Tibial nerve (tissue), 4 donors: ENCODE measurements around the gene USP7. TPM values are rescaled to one million over a fixed set of nuclear protein-coding genes. Genes with fewer than 3 reads are reported as not detected.
A peak's percentile ranks its signal among the peaks of the same experiment; 100 is the strongest.

Experiments used
- DNase-seq, 2 donors: peaks; one replicate each; pipeline ENCODE4 v3.0.0-alpha.2; 2019; ENCODE audit warnings: low spot score in 2 of 2
- H3K27ac ChIP-seq, 4 donors: fragments of 200-600 bp; sonication (generic) in 3 of 4; one replicate each; pipeline ENCODE4 v1.5.1; 2017 to 2019; ENCODE audit warnings: mild to moderate bottlenecking in 1 of 4
- H3K27me3 ChIP-seq, 2 donors: fragments of 200-600 bp; sonication (generic) in 1 of 2; one replicate each; pipeline versions ENCODE4 v1.5.1 to v1.6.0; 2017 to 2019
- H3K36me3 ChIP-seq, 3 donors: fragments of 200-600 bp; sonication (generic); one replicate each; pipeline ENCODE4 v1.5.1; 2018 to 2019
- H3K4me1 ChIP-seq, 4 donors: fragments of 200-600 bp; sonication (generic) in 3 of 4; one replicate each; pipeline ENCODE4 v1.5.1; 2017 to 2019
- H3K4me3 ChIP-seq, 4 donors: fragments of 200-600 bp; sonication (generic) in 3 of 4; one replicate each; pipeline ENCODE4 v1.5.1; 2017 to 2019; ENCODE audit warnings: mild to moderate bottlenecking in 1 of 4, moderate library complexity in 1 of 4
- H3K9me3 ChIP-seq, 4 donors: fragments of 200-600 bp; sonication (generic) in 3 of 4; one replicate each; pipeline ENCODE4 v1.5.1; 2017 to 2019
- EP300 ChIP-seq, 2 donors: sonication (generic); formaldehyde crosslinking; IDR thresholded peaks; one replicate each; pipeline ENCODE4 v1.6.1; 2017; ENCODE audit warnings: antibody characterized with exemption in 2 of 2, mild to moderate bottlenecking in 1 of 2
- POLR2A ChIP-seq, 2 donors: fragments of 450-650 bp; IDR thresholded peaks; one replicate each; pipeline ENCODE4 v1.6.1; 2017; ENCODE audit warnings: antibody characterized with exemption in 2 of 2, mild to moderate bottlenecking in 2 of 2, moderate library complexity in 2 of 2
- WGBS, 2 donors: methylation state at CpG; one replicate each; pipeline ENCODE4 v1.1.5; 2018; 5-methylcytosine and 5-hydroxymethylcytosine counted together
- total RNA-seq, 4 donors: library from RNA; depleted of rRNA; stranded (reverse); fragments of >200 nt; gene quantifications; one replicate each; pipeline ENCODE4 v1.1.0, GENCODE V29; 2016
- TF ChIP-seq, protein P1 (sequence below), 5 experiments: fragments of 200-600 bp in 3 of 5; fragments of 450-650 bp in 2 of 5; sonication (generic) in 3 of 5; IDR thresholded peaks; one replicate each; pipeline ENCODE4 v1.5.1; 2016 to 2019; ENCODE audit warnings: antibody characterized with exemption in 5 of 5, mild to moderate bottlenecking in 3 of 5, moderate library complexity in 2 of 5

Gene USP7
- total RNA-seq, 4 donors from 2014 or later = 83.4 to 114 (median 89.6) TPM

DNA sequence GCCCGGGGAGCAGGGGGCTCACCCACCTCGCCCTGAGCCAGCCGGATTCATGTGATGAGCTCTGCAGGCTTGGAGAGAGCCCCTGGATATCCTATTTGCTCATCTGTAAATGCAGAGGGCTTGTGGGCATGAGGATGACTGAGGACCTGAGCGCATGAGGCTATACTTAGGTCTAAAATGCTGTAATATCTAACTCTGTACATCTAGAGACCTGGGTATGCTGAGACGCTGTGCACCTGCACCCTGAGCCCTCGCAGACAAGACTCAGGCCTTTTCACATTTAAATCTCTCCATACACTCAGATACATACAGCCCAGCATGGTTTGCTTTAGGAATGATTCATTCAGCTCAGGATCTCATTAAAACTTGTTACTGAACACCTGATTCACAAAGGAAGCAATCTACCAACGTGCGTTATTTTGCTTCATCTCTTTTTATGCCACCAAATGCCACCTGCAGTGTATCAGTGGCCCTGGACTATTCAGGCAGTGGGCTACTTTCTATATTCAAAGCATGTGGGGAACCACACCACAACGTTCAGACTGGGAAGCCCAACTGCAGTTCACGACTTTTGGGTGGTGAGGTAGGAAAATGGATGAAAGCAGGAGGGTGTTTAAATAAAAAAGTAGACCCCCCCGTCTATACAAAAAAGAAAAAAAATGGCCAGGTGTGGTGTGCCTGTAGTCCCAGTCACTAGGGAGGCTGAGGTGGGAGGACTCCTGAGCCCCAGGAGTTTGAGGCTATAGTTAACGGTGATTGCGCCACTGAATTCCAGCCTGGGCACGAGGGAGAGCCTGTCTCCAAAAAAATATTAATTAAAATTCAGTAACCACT is 12.0 kb downstream of the USP7 start:
- Histone ChIP-seq H3K4me3 (no peak overlapping the region), H3K9me3 (no peaks in the 10 kb centered on the region), H3K36me3 (no peaks in the 10 kb centered on the region), H3K27ac (peak overlapping the region in 2 of 4 donors; percentile 18 to 67), H3K4me1 (peaks cover 0 to 91% (median 57%) of the 10 kb centered on the region in 4 donors), H3K27me3 (no peaks in the 10 kb centered on the region)
- DNase-seq = no peak
- WGBS, 2 donors = 68 to 69% methylated on average over 14 of the region's 14 CpGs
- TF ChIP-seq, protein P1, sequence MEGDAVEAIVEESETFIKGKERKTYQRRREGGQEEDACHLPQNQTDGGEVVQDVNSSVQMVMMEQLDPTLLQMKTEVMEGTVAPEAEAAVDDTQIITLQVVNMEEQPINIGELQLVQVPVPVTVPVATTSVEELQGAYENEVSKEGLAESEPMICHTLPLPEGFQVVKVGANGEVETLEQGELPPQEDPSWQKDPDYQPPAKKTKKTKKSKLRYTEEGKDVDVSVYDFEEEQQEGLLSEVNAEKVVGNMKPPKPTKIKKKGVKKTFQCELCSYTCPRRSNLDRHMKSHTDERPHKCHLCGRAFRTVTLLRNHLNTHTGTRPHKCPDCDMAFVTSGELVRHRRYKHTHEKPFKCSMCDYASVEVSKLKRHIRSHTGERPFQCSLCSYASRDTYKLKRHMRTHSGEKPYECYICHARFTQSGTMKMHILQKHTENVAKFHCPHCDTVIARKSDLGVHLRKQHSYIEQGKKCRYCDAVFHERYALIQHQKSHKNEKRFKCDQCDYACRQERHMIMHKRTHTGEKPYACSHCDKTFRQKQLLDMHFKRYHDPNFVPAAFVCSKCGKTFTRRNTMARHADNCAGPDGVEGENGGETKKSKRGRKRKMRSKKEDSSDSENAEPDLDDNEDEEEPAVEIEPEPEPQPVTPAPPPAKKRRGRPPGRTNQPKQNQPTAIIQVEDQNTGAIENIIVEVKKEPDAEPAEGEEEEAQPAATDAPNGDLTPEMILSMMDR (IDR thresholded peaks at IDR 0.05) = no peak
- TF ChIP-seq EP300 (IDR thresholded peaks at IDR 0.05) = no peak
- no peak for TF ChIP-seq POLR2A (IDR thresholded peaks at IDR 0.05)

DNA sequence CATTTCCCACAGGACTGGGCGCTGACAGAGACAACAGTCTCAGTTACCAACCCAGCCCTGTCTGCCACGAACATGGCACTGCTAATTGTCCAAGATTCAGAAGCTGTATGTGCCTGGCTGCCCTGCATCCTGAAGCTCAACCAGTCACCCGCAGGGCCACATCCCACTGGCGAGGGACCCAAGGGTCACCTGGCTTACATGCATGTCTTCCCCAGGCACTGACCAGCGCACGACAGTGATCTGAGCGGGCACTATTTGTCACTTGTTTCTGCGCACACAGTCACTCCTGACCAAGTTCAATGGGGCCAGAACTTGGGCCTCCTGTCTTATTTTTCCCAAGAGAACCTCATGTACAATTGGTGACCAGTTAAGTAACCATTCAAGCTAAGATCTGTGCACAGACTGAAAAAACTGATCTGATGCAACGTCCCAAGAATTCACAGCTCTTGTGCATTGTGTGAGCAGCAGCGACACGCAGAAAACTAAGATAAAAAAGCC is 13.1 kb downstream of the USP7 start:
- Histone ChIP-seq H3K27ac (peak overlapping the region in 3 of 4 donors; percentile 11 to 76 (median 67)), H3K36me3 (no peaks in the 10 kb centered on the region), H3K4me3 (no peak overlapping the region), H3K9me3 (no peaks in the 10 kb centered on the region), H3K27me3 (no peaks in the 10 kb centered on the region), H3K4me1 (peaks cover 0 to 91% (median 56%) of the 10 kb centered on the region in 4 donors)
- no peak for DNase-seq
- TF ChIP-seq, protein P1 (IDR thresholded peaks at IDR 0.05) = no peak
- TF ChIP-seq POLR2A (IDR thresholded peaks at IDR 0.05) = no peak
- peak in 1 of 2 donors; percentile 19 for TF ChIP-seq EP300 (IDR thresholded peaks at IDR 0.05)
- WGBS, 2 donors = 43 to 49% methylated on average over 11 of the region's 11 CpGs

DNA sequence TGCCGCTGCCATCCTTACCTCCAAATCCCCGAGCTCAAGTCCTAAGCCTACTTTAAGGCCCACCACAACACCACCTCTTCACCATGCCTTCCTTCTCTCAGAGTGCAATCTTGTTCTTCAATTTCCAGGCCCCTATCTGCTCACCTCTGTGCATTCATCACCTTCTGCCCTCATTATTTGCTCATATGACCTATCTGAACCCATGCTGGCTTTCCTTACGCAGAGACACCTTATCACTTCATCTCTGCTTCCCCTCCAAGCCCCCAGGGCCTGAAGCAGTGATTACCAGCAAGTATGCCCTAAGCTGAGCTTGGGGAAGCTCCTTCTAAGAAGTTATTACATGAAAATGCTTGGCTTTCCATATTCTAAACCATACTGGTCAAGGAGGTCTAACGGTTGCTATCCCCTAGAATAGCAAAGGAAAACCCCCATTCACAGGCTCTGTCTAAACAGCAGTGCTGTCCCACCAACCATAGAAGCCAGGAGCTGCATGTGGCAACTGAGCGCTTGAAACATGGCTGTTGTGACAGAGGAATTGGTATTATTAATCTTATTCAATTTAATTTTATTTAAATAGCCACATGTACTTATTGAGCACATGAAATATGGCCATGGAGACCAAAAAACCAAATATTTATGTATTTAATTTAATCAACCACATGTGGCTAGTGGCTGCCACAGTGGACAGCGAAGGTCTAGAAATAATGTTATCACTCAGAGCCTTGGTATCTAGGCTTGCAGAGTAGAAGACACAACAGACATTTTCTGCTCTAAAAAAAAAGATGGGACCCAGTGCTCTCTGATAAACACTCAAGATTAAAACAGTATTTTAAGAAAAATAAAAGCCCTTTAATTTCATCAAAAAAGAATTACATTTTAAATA is 13.9 kb downstream of the USP7 start:
- Histone ChIP-seq H3K4me1 (peaks cover 0 to 93% (median 58%) of the 10 kb centered on the region in 4 donors), H3K27ac (peak overlapping the region in 3 of 4 donors; percentile 24 to 76 (median 67)), H3K36me3 (no peaks in the 10 kb centered on the region), H3K27me3 (no peaks in the 10 kb centered on the region), H3K9me3 (no peaks in the 10 kb centered on the region), H3K4me3 (no peak overlapping the region)
- DNase-seq = no peak
- WGBS, 2 donors = 77 to 79% methylated on average over 6 of the region's 6 CpGs
- no peak for TF ChIP-seq EP300 (IDR thresholded peaks at IDR 0.05)
- TF ChIP-seq, protein P1 (IDR thresholded peaks at IDR 0.05) = no peak
- no peak for TF ChIP-seq POLR2A (IDR thresholded peaks at IDR 0.05)

DNA sequence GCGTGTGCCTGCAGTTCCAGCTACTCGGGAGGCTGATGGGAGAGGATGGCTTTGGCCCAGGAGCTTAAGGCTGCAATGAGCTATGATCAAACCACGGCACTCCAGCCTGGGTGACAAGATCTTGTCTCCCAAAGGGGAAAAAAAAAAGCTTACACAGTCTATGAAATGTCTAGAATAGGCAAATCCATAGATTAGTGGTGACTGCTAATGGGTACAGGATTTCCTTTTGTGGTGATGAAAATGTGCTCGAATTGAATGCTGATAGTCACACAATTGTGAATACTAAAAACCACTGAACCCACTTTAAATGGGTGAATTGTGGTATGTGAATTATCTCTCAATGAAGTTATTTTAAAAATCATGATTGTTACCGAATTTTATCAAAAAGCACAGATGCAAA is 14.9 kb downstream of the USP7 start:
- H3K27ac ChIP-seq = no peak overlapping the region
- WGBS, 2 donors = 66 to 74% methylated on average over 5 of the region's 5 CpGs
- H3K4me3 ChIP-seq = no peak overlapping the region
- H3K27me3 ChIP-seq = no peaks in the 10 kb centered on the region
- TF ChIP-seq POLR2A (IDR thresholded peaks at IDR 0.05) (no peak), EP300 (IDR thresholded peaks at IDR 0.05) (no peak)
- TF ChIP-seq, protein P1 (IDR thresholded peaks at IDR 0.05) = no peak
- no peak for DNase-seq
- no peaks in the 10 kb centered on the region for H3K36me3 ChIP-seq
- H3K9me3 ChIP-seq = no peaks in the 10 kb centered on the region
- H3K4me1 ChIP-seq = peaks cover 0 to 95% (median 67%) of the 10 kb centered on the region in 4 donors
